ENCODE data around the gene PEX7.

The PEX7 gene

GRCh38 chr6:136782021-136782770 lies 40.2 kb upstream of the PEX7 start:
- TF ChIP-seq ZBTB7A (IDR thresholded peaks at IDR 0.05; ENCODE audit: low read depth) (no peak), FOXM1 (IDR thresholded peaks at IDR 0.05; ENCODE audit: borderline replicate concordance, low read depth) (no peak), YY1 (IDR thresholded peaks at IDR 0.05; ENCODE audit: low read depth) (no peak), EP300 (IDR thresholded peaks at IDR 0.05; ENCODE audit: borderline replicate concordance) (no peak), EGR1 (IDR thresholded peaks at IDR 0.05) (no peak), TEAD4 (IDR thresholded peaks at IDR 0.05) (no peak), REST (IDR thresholded peaks at IDR 0.05; ENCODE audit: low read depth) (no peak), CREB1 (IDR thresholded peaks at IDR 0.05; ENCODE audit: low read depth) (no peak), CEBPB (IDR thresholded peaks at IDR 0.05) (no peak), USF1 (IDR thresholded peaks at IDR 0.05) (no peak)
- TF ChIP-seq, protein P1, sequence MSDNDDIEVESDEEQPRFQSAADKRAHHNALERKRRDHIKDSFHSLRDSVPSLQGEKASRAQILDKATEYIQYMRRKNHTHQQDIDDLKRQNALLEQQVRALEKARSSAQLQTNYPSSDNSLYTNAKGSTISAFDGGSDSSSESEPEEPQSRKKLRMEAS (IDR thresholded peaks at IDR 0.05): no peak

DNA sequence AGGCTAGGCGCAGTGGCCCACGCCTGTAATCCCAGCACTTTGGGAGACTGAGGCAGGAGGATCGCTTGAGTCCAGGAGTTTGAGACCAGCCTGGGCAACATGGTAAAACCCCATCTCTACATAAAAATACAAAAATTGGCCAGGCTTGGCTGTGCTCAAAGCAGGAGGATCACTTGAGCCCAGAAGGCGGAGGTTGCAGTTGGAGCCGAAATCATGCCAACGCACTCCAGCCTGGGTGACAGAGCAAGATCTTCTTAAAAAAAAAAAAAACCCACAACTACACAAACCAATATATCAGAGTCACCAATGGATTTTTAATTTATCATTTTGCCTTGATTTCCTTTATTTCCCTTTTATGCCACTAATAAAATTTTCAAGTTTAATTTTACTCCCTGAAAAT lies 39.4 kb upstream of the PEX7 start:
- TF ChIP-seq ZBTB7A (IDR thresholded peaks at IDR 0.05; ENCODE audit: low read depth) (no peak), EP300 (IDR thresholded peaks at IDR 0.05; ENCODE audit: borderline replicate concordance) (no peak), USF1 (IDR thresholded peaks at IDR 0.05) (no peak), NFIC (IDR thresholded peaks at IDR 0.05) (no peak), EGR1 (IDR thresholded peaks at IDR 0.05) (no peak), TCF12 (IDR thresholded peaks at IDR 0.05; ENCODE audit: low read depth) (no peak), RAD21 (IDR thresholded peaks at IDR 0.05; ENCODE audit: low read depth) (no peak), REST (IDR thresholded peaks at IDR 0.05; ENCODE audit: low read depth) (no peak), CEBPB (IDR thresholded peaks at IDR 0.05) (no peak), TAF1 (IDR thresholded peaks at IDR 0.05; ENCODE audit: low read depth) (no peak), CREB1 (IDR thresholded peaks at IDR 0.05; ENCODE audit: low read depth) (no peak), TEAD4 (IDR thresholded peaks at IDR 0.05) (no peak), FOXM1 (IDR thresholded peaks at IDR 0.05; ENCODE audit: borderline replicate concordance, low read depth) (no peak), YY1 (IDR thresholded peaks at IDR 0.05; ENCODE audit: low read depth) (no peak)
- TF ChIP-seq, protein P1 (IDR thresholded peaks at IDR 0.05): no peak

DNA sequence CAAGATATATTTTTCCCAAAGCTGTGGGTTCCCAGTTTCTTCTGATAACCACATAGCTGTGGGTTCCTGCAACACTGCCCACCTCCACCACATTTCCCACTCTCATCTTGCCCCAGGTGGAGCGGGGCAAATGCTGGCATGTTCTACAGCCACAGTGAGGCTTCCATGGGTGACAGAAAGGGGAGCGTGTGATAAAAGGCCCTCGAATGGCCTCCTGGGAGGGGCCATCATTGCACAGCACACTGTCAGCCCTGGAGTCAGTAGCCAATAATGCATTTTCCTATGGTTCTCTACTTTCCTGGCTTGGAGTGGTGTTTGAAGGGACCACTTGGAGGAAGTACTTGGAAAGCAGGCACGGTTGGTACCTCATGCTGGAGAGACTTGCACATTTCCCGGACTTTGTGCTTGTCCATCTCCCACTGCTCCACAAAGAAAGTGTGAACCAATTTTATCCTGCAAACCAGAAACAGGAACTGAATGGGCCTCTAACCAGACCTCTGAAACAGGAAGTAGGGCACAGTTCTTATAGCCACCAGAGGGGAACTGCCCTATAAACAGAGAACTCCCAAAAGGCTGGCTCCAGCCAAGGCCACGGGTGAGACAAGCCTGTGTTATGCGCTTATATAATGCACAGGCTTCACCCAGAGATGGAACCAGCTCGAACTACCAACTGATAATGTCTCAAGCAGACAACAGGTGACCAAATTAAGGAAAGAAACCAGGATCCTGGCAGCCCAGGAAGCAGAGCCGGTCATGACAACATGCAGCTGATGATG lies 38.7 kb upstream of the PEX7 start:
- no peak for TF ChIP-seq CREB1 (IDR thresholded peaks at IDR 0.05; ENCODE audit: low read depth)
- TF ChIP-seq TCF12 (IDR thresholded peaks at IDR 0.05; ENCODE audit: low read depth): no peak
- no peak for TF ChIP-seq RAD21 (IDR thresholded peaks at IDR 0.05; ENCODE audit: low read depth)
- no peak for TF ChIP-seq CEBPB (IDR thresholded peaks at IDR 0.05)
- no peak for TF ChIP-seq YY1 (IDR thresholded peaks at IDR 0.05; ENCODE audit: low read depth)
- no peak for TF ChIP-seq FOXM1 (IDR thresholded peaks at IDR 0.05; ENCODE audit: borderline replicate concordance, low read depth)
- no peak for TF ChIP-seq REST (IDR thresholded peaks at IDR 0.05; ENCODE audit: low read depth)
- no peak for TF ChIP-seq NFIC (IDR thresholded peaks at IDR 0.05)
- TF ChIP-seq EGR1 (IDR thresholded peaks at IDR 0.05): no peak

DNA sequence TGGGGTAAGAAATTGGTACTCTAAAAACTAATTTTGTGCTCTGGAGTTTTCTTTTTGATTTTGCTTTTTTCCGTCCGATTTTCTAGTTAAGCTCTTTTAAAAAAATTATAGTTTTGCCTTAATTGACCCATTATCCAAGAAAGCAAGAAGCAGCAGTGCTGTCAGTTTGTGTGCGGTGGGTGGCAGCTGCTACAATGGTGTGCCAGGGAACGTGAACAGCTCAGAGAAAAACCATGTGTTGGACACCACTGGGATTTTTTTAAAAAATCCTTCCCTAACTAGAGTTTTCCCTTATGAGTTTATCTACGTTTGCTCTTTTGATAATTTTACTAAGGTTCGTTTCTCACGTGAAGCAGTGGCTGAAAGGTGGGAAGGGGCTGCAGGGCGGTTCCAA lies 38.1 kb upstream of the PEX7 start:
- TF ChIP-seq, protein P1 (IDR thresholded peaks at IDR 0.05): no peak
- no peak for TF ChIP-seq RAD21 (IDR thresholded peaks at IDR 0.05; ENCODE audit: low read depth)
